ENCODE measurements around the gene HSD11B1L.
"Not testable (repeated sequence)": the region's sequence is repeated elsewhere in the genome, so short reads cannot be mapped to it uniquely, and the experiment has no call there.

HSD11B1L gene

DNA sequence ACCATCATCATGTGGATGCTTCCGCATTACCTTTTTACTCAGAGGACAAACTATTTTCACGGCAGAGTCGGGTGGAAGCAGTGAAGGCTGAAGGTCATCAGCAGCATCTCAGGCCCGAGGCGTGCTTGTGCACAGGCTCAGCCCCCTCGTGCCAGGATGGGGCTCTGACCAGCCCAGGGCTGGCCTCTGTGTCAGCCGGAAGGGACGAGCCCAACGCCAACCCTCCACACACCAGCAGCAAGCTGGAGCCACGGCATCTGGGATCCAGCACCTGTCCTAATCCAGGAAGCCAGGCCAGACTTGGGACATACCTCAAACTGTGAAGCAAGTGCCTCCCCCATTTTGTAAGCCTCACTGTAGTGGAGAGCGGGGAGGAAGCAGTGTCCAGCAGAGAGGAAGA, 11.6 kb upstream of the HSD11B1L start:
- no peak for DNase-seq

DNA sequence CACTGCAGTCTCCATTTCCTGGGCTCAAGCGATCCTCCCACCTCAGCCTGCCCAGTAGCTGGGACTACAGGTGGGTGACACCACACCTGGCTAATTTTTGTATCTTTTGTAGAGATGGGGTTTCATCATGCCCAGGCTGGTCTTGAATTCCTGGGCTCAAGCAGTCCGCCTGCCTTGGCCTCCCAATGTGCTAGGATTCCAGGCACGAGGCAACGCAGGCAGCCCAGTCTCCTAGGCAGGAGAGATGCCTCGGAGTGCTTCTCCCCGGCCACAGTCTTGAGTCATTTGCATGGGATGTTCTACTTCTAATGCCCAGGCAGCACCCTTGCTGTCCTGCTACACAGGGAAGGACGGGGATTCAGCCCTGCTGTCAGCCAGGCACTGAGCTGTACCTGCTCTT, 9.2 kb upstream of the HSD11B1L start:
- no peak for DNase-seq

DNA sequence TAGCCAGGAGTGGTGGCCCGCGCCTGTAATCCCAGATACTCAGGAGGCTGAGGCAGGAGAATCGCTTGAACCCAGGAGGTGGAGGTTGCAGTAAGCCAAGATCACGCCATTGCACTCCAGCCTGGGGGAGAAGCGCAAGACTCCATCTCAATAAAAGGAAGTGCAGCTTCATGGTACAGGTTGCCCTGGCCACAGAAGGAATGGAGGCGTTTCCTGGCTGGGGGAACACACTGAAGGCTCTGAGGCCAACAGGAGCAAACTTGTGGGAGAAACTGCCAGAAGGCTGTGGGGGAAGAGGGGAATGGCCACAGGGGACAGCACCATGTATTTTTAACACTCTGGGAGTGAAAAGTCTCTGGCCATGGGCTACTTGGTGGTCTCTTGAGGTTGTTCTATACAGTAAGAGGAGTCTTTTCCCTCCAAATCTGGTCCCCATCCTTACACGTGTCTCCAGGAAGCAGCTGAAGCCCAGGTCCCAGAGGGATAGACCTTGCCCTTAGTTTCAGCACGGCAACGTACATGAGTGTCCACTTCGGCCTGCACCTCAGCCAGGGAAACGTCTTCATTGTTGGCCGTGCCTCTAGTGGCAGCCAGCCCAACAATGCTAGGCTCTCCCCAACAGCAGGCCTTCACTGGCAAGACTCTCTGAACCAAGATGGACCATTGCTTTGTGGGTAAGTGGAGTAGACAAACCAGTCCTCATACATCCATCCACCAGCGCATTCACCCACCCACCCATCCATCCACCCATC, 7.9 kb upstream of the HSD11B1L start:
- no peak for DNase-seq

DNA sequence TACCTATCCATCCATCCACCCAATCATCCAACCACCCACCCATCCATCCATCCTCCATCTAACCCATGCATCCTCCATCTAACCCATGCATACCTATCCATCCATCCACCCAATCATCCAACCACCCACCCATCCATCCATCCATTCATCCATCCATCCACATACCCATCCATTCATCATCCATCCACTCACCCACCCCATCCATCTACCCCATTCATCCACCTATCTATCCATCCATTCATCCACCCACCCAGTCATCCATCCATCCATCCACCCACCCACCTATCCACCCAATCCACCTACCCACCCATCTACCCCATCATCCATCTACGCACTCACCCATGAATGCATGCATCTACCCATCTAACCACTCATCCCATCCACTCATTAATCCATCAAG, 7.1 kb upstream of the HSD11B1L start:
- DNase-seq: no peak

DNA sequence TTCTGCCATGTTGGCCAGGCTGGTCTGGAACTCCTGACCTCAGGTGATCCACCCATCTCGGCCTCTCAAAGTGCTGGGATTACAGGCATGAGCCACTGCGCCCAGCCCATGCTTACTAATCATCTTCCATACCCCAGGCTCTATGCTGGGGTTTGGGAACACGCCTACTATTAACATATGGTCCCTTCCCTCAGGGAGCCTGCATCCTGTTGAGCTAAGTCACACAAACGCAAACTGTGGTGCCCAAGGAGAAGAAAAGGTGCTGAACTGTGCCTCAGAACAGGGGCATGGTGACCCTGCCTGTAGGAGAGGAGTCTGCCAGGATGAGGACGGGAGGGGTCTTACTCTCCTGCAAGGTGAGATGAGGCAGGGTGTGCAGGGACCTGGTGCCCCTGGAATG, 6.1 kb upstream of the HSD11B1L start:
- DNase-seq: no peak

DNA sequence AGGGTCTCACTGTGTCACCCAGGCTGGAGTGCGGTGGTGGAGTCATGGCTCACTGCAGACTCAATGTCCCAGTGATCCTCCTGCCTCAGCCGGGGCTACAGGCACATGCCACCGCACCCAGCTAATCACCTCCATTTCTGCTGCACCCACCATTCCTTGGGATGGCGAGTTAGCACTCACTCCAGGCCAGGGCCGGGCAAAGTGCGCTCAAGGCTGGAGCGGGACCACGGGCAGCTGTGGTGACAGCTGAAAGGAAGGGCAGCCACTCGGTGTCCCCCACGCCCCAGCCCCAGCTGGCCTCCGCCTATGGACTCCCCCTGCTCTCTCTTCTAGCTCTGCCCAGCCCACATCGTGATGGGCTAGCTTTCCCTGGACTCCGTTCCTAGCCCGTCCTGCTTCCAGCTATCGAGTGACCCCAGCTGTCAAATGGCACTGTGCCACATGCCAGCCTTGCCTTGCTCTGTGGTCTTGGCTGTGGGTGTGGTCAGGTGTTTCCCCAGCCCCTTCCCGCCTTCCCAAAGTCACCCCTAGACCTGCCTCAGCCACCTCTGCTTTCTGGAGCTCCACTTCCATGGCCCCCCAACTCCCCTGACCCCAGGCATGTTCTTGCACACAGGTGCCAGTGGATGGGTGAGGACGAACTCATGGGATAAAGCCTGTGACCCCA, 4.6 kb upstream of the HSD11B1L start:
- no peak for DNase-seq

DNA sequence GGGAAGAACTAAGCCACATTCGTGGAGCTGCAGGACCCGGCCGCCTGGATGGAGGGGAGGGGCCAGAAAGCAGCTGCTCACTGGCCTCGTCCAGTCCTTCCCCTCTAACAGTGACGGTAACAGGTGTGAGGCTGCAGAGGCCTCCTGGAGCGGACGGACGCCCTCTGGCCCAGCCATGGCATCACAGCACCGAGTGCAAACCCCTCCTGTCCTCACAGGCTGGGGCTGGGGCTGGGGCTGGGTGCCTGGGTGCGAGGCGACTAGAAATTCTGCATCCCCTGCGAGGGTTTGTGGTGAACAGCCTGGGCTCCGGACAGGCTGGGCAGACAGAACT, 4.1 kb upstream of the HSD11B1L start:
- DNase-seq: no peak

DNA sequence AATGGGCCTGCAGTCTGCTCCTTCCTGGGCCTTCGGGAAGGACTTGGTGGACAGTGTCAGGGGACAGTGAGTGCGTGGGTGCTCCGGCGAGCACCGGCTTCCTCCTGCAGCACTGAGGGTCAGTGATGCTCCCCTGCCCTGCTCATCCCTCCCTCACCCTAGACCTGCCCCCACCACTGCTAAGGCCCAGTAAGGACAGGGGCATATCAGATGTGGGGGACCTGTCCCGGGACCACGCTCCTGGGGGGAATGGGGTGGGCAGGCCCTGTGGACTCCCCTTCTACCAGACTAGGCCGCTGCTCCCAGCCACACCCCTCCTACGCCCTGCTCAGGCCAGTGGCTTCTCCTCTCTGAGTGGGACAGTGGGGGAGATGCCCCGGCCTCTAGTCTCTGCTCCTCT, 3.7 kb upstream of the HSD11B1L start:
- DNase-seq: no peak

DNA sequence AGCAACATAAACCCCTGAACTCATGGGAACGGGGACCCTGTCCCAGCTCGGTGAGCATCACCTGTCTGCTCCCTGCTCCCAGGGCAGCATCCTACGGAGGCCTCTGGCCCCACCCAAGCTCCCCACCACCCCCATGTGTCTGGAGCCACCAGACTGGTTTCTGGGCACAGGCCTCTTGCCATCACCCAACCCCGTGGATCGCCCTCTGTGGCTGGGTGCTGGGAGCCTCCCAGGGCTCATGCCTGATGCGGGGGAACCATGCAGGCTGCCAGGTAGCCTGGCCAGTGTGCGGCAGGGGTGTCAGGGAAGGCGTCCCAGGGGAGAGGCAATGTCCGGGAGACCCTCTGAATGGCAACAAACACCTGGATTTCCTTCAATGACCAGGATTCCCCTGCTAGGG, 3.2 kb upstream of the HSD11B1L start:
- DNase-seq: no peak

DNA sequence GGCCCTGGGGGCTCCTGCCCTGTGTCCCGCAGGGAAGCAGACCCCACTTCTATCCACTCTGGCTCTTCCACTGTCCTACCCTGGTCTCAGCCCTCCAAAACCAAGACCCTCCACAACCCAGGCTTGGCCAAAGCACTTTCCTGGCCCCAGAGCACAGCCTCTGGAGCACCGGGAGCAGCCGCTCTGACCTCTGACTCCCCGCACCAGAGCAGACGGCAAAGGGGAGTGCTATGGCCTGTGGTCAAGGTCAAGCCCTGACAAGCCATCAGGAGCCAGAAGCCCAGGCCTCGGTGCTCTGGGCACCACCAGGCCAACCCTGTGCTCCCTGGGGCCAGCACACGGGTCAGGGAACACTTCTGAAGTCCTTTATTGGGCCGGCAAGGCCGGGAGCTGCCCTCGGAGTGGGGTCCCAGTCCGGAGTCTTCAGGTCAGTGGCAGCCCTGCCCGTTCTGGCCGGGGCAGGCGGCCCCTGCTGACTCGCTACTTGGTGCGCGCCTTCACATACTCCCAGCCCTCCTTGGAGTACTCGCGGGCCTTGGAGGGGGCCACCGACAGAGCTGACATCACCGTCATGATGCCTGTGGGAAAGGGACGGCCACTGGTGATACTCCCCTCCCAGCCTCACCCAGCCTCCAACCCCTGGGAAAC, 2.6 kb upstream of the HSD11B1L start:
- no peak for DNase-seq

DNA sequence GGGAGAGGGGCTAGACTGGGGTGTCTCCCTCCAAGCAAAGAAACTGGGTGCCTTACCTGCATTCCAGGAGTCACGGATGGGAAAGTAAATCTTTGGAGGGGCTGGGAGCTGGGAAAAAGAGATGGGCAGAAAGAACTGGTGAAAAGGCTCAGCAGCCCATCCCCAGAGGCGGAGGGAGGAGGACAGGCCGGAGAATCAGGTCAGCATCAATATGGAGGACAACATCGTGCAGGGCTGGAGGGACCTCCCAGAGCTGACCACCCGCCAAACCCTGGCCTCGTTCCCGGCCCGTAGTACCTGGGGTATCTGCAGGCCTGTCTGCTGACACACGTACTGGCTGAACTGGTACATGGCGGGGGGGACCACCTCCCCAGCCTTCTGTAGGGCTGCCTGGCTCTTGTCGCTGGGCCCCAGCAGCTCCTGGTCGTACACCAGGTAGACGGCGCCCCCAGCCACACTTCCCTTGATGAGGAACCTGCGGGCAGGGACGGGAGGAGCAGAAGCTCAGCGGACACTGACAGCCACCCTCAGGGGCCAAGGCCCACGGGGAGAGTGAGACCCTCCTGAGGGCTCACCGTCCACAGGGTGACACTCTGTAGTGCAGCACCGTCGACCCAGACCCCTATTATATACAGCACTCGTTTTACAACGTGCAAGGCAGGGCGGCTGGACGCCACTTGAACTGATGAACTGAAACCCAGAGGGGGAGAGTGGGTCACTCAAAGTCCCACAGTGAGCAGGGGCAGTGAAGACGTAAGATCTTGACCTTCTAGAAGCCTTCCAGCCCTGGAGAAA, 1.3 kb upstream of the HSD11B1L start:
- DNase-seq: no peak

DNA sequence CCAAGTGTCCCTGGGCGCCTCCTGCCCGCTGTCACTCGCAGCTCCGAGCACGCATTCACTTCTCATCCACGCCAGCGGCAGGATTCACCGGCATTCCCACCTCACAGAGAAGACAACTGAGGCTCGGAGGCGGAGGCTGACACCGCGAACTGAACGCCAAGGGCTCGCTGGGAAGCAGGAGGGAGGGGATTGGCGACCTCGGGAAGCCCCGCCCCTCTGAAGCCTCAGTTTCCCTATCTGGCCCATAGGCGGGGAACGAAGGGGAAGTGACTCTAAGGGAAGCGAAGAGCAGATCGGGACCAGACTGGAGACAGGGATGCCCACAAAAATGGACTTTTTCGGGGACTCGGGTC, 767 bp upstream of the HSD11B1L start:
- DNase-seq: no peak

DNA sequence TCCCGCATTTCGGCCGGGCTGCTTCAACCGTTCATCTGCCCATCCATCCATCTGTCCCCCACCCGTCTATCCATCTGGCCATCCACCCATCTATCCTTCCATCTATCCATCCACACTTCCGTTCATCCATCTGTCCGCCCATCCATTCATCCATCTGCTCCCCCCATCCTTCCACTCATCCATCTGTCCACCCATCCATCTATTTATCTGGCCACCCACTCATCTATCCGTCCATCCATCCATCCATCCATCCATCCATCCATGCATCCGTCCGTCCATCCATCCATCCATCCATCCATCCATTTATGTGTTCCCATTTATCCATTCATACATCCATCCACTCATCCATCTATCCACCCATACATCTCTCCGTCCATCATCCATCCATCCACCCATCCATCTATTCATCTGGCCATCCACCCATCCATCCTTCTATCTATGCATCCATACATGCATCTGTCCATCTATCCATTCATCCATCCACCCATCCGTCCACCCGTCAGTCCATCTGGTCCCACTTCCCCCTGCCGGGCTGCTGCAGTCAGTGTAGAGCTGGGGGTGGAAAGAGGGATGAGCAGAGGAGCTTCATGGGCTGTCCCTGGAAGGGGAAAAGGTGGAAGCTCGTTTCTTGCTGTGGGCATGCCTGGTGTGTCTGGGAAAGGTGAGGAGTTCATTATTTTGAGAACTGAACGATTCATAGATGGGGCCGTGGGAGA, 722 bp downstream of the HSD11B1L start:
- DNase-seq: no peak

DNA sequence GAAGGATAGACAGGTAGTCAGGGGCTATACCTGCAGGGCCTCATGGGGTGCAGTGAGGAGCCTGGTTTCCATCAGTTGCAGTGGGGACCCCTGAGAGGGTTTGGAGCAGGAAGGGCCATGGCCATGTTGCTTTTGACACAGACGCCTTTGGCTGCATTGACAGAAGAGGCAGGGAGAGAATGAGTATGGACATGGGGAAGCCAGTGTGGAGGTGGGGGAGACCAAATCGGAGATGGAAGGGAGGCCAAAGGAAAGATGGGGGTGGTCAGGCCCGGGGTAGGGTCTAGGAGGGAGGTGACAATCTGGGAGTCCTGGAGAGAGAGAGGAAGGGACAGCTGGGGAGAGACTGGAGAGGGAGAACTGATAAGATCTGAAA, 1.3 kb downstream of the HSD11B1L start:
- no peak for DNase-seq

DNA sequence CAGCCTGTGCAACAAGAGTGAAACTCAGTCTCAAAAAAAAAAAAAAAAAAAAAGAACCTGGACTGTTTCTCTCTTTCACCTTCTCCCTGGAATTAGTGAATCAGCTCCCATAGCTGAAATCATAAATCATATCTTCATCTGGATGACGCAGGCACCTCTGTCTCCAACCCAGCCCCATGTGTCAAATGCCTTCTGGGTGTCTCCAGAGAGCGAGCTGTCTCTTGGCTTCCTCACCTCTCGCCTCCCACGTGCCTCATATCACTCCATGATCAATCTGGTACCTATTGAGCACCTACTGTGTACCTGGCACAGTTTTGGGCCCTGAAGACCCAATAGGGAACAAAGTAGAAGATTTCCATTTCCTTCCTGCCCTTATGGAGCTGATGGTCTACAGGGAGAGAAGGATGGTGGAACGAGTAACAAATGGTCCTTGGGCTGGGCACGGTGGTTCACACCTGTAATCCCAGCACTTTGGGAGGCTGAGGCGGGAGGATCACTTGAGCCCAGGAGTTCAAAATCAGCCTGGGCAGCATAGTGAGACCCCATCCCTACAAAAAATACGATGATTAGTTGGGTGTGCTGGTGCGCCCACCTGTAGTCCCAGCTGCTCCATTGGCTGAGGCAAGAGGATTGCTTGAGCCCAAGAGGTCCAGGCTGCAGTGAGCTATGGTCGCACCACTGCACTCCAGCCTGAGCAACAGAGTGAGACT, 2.5 kb downstream of the HSD11B1L start:
- DNase-seq: no peak

DNA sequence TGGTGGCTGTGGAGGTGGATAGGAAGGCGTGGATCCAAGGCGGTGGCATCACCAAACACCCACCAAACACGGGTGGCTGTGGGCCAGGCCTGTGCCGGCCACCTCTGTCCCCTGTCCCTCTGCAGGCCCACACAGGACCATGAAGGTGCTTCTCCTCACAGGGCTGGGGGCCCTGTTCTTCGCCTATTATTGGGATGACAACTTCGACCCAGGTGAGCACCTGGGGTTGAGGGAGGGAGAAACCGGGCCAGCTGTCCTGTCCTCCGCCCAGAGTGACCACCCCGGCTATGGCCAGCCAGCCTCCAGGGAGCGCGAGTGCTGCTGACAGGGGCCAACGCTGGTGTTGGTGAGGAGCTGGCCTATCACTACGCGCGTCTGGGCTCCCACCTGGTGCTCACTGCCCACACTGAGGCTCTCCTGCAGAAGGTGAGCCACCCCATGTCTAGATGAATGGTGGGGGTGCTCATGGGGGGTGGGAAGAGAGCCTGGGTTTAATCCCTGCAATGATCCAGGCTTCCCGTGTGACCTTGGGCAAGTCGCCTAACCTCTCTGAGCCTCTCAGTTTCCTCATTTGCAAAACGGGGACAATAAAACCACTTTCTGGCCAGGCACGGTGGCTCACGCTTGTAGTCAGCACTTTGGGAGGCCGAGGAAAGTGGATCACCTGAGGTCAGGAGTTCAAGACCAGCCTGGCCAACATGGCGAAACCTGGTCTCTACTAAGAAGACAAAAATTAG, 4.0 kb downstream of the HSD11B1L start:
- DNase-seq: no peak

DNA sequence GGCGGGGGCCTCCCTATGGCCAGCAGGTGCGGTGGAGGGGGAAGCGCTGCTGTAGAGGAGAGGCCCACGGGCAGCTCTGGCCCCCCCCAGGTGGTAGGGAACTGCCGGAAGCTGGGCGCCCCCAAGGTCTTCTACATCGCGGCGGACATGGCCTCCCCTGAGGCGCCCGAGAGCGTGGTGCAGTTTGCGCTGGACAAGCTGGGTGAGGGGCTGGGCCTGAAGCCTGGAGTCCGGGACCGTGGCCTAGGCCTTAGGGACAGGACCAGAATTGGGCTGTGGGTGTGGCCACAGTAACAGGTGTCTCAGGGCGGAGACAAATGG, 5.5 kb downstream of the HSD11B1L start:
- no peak for DNase-seq

DNA sequence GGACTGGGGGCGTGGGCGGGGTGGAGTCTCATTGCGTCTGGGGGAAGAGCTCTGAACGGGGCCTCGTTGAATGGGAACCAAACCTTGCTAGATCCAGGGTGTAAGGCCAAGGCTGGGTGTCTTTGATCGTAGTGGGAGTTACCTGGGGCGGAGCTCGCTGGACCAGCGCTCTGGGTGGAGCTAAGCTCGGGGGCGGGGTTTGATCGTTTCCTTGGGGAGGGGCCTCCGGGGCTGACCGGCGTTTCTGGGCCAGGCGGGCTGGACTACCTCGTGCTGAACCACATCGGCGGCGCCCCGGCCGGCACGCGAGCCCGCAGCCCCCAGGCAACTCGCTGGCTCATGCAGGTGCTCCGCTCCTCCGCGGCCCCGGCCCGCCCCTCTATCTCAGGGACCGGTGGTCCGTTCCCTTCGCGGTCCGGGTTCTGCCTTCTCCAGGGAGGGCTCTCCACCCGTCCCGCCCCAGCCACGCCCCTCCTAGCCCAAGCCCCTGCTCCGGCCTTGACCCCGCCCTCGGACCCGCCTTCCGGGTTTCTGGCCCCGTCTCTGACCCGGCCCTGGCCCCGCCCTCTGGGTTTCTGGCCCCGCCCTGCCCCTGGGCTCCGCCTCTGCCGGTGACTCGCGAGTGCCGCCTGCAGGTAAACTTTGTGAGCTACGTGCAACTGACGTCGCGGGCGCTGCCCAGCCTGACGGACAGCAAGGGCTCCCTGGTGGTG, 6.0 kb downstream of the HSD11B1L start:
- DNase-seq: peak; percentile 94

DNA sequence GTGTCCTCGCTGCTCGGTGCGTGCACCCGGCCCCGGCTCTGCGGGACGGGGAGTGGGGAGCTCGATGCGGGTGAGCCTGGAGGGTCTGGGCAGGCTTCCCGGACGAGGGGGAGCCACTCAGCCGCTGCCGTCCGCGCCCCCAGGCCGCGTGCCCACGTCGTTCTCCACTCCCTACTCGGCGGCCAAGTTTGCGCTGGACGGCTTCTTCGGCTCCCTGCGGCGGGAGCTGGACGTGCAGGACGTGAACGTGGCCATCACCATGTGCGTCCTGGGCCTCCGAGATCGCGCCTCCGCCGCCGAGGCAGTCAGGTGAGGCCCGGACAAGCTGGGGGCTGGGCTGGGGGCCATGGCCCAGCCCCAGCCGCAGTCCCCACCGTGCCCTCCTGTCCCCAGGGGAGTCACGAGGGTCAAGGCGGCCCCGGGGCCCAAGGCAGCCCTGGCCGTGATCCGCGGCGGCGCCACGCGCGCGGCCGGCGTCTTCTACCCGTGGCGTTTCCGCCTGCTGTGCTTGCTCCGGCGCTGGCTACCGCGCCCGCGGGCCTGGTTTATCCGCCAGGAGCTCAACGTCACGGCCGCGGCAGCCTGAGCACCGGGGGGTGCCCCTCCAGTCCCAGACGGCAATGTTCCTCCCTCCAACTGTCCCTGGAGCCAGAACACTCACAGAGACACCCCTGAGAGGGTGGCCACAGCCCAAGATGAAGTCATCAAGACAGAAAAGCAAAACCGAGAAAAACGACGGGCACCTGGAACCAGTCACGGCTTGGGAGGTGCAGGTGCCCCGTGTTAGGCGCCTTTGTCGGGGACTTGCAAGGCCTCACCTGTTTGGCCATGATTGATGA, 6.8 kb downstream of the HSD11B1L start:
- DNase-seq: no peak

DNA sequence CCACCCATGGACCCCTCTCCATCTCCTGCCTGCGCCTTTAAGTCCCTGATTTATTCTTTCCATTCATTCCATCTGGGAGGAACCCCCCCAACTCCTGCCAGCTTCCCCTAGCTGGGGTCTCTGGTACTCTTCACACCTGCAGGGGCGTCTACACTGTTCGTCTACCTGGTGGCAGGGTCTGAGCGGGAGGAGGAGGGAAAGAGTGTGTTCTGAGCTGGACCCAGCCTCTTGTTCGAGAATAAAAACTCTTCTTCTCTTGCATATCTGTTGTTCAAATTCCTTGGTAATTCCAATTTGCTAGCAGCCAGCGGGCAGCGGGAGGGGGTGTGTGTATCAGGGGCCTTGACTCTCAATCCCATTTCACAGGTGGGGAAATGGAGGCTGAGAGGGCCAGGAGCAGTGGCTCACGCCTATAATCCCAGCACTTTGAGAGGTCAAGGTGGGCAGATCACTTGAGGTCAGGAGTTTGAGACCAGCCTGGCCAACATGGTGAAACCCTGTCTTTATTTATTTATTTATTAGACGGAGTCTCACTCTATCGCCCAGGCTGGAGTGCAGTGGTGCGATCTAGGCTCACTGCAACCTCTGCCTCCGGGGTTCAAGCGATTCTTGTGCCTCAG, 7.5 kb downstream of the HSD11B1L start:
- not testable (repeated sequence) for DNase-seq

Measured in CD4-positive, alpha-beta T cell treated with Interleukin-15 for 1 hour (primary cell).